GM21447 (cell line): ENCODE results near the gene CDK14.

Source experiments
- ATAC-seq: cut with Tn5 transposase; IDR thresholded peaks from one replicate; pipeline ENCODE4 v1.9.1; 2021; ENCODE audit not compliant: unreplicated experiment

Gene CDK14

DNA sequence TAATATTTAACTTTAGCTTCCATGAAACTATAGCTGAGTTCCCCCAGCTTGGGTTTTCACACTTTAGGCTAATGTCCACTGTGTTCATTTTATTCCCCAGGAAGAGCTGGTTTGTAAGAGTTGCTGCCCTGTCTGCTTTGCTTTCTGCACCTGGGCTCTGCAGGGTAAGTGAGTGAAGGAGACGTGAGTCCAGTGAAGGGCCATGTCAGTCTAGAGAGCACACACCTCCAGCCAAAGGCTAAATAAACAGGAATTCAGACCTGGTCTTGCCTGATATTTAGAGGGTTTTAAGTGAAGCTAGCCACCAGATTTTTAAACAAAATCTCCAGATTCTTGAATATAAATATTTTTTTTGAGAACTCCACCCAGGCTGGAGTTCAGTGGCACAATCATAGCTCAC is 643.7 kb downstream of the CDK14 start:
- ATAC-seq, result no peak

DNA sequence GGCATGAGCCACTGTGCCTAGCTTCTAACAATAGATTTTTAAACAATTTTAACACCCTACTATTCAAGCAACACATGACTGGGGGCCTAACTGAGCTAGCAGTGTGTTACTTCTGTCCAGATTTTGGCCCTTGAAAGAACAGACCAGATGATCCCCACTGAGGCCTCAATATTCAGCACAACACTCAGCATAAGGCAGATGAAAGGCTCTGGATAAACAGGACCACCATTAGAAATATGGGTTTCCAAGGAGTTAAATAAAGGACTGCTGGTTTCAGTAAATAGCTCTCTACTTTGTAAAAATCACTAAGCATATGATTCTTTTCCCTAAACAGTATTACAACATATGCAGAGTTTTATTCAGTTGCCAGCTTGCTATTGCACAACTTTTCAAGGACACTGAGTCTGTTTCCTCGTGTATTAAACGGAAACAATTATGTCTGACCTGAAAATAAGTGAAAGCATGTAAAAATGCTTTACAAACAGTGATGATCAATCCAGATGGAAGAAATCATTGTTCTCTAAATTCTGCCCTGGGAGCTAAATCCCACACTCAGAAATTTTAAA is 644.3 kb downstream of the CDK14 start:
- no peak for ATAC-seq

DNA sequence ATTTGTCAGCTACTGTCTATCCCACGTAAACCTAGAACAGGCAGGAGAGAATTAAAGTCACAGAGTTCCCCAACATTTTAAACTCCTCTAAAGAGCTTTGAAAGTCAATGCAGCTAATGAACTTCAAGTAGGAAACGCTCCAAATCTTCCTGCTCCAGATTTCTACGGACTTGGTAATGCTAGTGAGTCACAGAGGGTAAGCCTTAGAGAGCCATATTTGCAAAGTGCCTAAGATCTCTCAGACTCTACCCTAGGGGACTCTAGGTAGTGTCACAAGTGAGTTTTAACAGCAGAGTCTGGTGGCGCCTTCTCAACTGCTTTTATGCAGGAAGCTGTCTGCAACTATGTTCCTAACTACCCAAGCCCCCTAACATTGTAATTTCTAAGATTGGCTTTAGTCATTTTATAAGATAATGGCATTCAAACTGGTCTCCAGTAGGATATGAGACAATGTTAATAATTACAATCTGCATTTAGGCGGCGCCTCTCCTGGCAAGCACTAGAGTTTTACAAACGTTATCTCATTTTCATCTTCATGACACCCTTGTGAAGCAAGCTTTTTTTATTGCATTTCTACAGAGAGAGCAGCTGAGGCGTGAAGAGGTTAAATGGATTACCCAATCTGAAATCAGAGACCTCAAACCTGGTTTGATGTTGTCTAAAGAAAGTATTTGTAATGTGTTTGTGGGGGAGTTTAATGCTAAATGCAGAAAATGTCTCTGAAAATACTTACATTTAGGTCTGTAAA is 646.1 kb downstream of the CDK14 start:
- no peak for ATAC-seq

DNA sequence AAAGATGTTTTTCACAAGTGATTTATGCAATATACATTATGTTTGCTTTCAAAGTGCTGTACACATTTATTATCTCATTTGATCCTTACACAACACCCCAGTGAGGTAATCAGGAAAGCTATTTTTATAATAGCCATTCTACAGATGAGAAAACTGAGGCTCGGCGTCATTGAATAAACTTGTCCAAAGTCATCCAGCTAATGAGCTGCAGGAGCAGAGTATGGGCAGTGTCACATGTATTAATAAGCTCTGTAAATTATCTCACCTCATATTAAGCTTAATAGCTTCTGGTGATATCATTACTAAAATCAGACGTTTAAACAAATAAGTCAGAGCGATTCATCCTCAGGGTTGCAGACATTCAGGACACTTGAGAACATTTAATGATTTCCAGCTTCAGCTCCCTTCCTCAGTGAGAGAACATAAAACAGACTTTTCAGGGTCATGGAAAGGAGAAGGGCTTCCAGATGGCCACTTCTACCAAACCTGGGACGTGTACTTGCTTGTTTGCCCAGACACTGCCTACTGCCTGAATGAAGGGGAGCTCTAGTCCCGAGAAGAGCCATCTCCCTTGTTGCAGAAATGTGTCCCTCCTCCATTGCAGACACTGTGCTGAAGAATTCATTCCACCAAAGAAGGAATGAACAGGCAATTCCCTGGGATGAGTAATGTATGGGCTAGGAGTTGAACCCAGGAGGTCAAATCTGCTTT is 647.6 kb downstream of the CDK14 start:
- ATAC-seq, result no peak

DNA sequence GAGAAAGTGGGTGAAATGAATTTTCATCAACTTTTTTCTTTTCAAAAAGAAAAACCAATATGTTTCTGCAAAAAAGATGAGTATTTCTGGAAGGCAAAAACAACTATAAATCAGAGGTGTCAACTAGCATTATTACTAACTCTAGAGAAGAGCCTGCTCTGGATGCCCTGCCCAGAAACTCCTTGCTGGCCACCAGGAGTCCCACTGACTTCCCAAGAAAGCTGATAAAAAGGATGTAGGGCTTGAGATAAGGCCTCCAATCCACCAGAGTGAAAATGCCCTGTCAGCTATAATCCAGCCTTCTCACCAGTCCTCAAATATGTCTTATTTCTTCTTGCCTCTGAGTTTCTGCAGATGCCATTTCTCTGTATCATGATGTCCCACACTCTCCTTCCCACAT is 651.4 kb downstream of the CDK14 start:
- ATAC-seq, result no peak

DNA sequence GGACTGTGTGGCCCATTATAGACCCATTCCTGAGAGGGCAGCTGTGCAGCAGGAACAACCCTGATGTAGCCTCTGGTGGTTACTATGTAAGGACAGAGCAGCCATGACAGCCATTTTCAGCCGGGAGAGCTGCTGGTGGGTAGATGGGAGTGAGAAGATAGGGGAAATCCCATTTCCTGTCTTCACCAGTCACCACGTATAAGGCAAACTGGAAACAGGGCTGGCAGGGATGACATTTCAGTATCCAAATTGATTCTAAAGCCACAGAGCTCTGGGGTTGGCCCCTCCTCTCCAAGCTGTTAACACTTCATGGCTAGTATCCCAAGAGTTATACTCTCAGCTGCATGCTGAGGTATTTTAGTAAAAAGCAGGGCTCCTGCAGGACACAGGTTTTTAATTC is 652.9 kb downstream of the CDK14 start:
- no peak for ATAC-seq

DNA sequence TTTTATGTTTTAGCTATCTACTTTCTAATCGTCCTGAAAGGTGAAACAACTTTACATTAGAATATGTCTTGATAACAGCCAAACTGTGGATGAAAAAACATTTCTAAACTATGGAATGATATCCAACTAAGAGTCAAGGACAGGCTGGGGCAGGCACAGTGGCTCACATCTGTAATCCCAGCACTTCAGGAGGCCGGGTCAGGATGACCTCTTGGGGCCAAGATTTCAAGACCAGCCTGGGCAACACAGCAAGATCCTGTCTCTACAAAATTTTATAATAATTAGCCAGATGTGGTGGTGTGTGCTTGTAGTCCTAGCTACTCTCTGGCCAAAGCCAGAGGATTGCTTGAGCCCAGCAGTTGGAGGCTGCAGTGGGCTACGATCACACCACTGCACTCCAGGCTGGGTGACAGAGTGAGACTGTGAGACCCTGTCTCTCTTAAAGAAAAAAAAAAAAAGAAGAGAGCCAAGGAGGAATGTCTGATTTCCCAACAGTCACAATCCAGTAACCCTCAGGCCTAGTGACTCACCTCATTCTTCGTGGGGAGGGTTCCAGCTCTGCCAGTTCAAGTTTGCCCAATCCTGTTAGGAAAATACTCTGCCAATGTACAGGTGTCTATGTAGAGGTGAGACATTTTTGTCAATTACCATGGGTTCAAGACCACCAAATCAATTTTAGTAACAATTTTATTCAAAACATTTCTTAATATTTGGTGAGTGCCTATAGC is 653.5 kb downstream of the CDK14 start:
- ATAC-seq, result no peak

DNA sequence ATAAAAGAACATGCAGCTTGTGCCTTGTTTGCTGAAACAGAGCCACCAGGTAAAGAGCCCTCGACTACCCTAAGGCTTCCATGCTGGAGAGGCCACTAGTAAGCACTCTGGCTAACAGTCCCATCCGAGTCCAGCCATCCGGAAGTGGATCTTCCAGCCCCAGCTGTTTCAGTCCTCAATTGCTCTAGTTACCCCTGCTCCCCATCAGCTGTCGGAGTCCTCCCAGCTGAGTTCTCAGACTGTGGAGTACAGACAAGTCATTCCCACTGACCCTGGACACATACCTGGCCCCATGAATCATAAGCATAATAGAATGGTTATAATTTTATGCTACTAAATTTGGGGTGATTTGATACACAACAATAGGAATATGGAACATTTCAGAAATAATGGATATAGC is 654.6 kb downstream of the CDK14 start:
- no peak for ATAC-seq

DNA sequence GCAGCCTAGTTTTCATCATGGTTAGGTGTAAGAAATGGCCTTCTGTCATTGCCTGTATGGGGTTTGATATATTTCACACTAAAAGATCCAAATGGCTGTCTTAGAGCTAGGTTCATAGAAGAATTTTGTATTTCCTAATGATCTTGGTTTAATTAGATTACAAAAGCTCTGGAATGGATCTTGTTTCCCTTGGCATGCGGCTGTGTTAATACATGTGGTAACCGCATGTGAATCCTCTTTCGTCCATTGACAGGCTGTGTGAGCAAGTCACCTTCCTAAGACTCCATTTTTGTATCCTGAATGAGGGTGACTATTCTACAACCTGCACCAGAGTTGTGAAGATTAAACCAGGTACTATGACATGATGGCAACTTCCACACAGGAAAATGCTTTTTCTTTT is 655.8 kb downstream of the CDK14 start:
- no peak for ATAC-seq
